CD4-positive, alpha-beta memory T cell (primary cell): Measurements from ENCODE around the gene CCDC78. TPM values are rescaled to one million over a fixed set of nuclear protein-coding genes. Genes with fewer than 3 reads are reported as not detected.
A peak's percentile ranks its signal among the peaks of the same experiment; 100 is the strongest.

Experiments
- CTCF ChIA-PET: fragments of 350-600 bp; sonication (Branson Sonifier 250); formaldehyde crosslinking; loops from one replicate; lab custom pipeline; 2021; ENCODE audit warnings: inconsistent platforms; ENCODE audit not compliant: partially characterized antibody; lab: Charles Lee
- POLR2A ChIA-PET: fragments of 350-600 bp; sonication (Branson Sonifier 250); formaldehyde crosslinking; loops from one replicate; lab custom pipeline; 2021; ENCODE audit not compliant: partially characterized antibody; lab: Charles Lee
- DNase-seq, 5 donors: peaks; one replicate each; pipeline versions ENCODE4 v3.0.0 to v3.0.0-alpha.2; 2020 to 2022; ENCODE audit warnings: mixed read lengths in 1 of 5
- H3K27ac ChIP-seq: one replicate; pipeline ENCODE4 v1.7.0; 2013; ENCODE audit warnings: low read depth, low read length
- H3K27me3 ChIP-seq: 2 replicates; pipeline ENCODE4 v1.7.0; 2013; ENCODE audit warnings: mild to moderate bottlenecking, low read length, moderate library complexity; ENCODE audit not compliant: insufficient read depth
- H3K36me3 ChIP-seq: 2 replicates; pipeline ENCODE4 v1.7.0; 2013; ENCODE audit warnings: mild to moderate bottlenecking, low read length, moderate library complexity; ENCODE audit not compliant: insufficient read depth
- H3K4me1 ChIP-seq: 2 replicates; pipeline ENCODE4 v1.7.0; 2013; ENCODE audit warnings: mild to moderate bottlenecking, low read length, moderate library complexity; ENCODE audit not compliant: insufficient read depth
- H3K4me3 ChIP-seq, 2 donors: one replicate each; pipeline ENCODE4 v1.7.0; 2013; ENCODE audit warnings: low read length in 2 of 2, mild to moderate bottlenecking in 1 of 2
- H3K9me3 ChIP-seq, 2 donors: one replicate each; pipeline ENCODE4 v1.7.0; 2013; ENCODE audit warnings: low read length in 2 of 2, control low read depth in 1 of 2; ENCODE audit not compliant: control insufficient read depth in 1 of 2
- H3K27ac Mint-ChIP-seq, 7 donors: one replicate each; pipeline ENCODE4 v1.8.0; 2020 to 2021; ENCODE audit warnings: mixed read lengths in 7 of 7, mild to moderate bottlenecking in 6 of 7, inconsistent platforms in 3 of 7, moderate library complexity in 3 of 7
- H3K27me3 Mint-ChIP-seq, 2 donors: one replicate each; pipeline ENCODE4 v1.8.0; 2020 to 2021; ENCODE audit warnings: mixed read lengths in 2 of 2
- H3K36me3 Mint-ChIP-seq, 2 donors: one replicate each; pipeline ENCODE4 v1.8.0; 2020 to 2021; ENCODE audit warnings: mixed read lengths in 2 of 2, inconsistent platforms in 1 of 2, mild to moderate bottlenecking in 1 of 2
- H3K4me1 Mint-ChIP-seq, 4 donors: one replicate each; pipeline ENCODE4 v1.8.0; 2020 to 2021; ENCODE audit warnings: mixed read lengths in 4 of 4, mild to moderate bottlenecking in 1 of 4
- H3K4me3 Mint-ChIP-seq, 8 donors: one replicate each; pipeline ENCODE4 v1.8.0; 2020 to 2021; ENCODE audit warnings: mixed read lengths in 8 of 8, mild to moderate bottlenecking in 7 of 8, moderate library complexity in 6 of 8, inconsistent platforms in 3 of 8
- H3K9me3 Mint-ChIP-seq, 8 donors: one replicate each; pipeline ENCODE4 v1.8.0; 2020 to 2021; ENCODE audit warnings: mixed read lengths in 8 of 8, mild to moderate bottlenecking in 5 of 8, inconsistent platforms in 3 of 8, moderate library complexity in 1 of 8
- intact Hi-C: fragments of 100-400 bp; cut with micrococcal nuclease; formaldehyde crosslinking; loops from one replicate; pipeline ENCODE4 v1.15.1; 2023
- polyA plus RNA-seq, 2 donors: library from polyadenylated mRNA; unstranded; fragments of 300-500 nt; fragmentation: Illumina TruSeq; gene quantifications; one replicate each; pipeline ENCODE4 v1.2.3, GENCODE V29; 2021
- total RNA-seq, 2 experiments: library from RNA; stranded (reverse); gene quantifications; one replicate each; pipeline ENCODE4 v1.2.3, GENCODE V29; 2021

The CCDC78 gene
- total and polyA plus RNA-seq, 4 experiments from 2014 or later = 4.5 to 5.1 TPM; not detected in 2

DNA sequence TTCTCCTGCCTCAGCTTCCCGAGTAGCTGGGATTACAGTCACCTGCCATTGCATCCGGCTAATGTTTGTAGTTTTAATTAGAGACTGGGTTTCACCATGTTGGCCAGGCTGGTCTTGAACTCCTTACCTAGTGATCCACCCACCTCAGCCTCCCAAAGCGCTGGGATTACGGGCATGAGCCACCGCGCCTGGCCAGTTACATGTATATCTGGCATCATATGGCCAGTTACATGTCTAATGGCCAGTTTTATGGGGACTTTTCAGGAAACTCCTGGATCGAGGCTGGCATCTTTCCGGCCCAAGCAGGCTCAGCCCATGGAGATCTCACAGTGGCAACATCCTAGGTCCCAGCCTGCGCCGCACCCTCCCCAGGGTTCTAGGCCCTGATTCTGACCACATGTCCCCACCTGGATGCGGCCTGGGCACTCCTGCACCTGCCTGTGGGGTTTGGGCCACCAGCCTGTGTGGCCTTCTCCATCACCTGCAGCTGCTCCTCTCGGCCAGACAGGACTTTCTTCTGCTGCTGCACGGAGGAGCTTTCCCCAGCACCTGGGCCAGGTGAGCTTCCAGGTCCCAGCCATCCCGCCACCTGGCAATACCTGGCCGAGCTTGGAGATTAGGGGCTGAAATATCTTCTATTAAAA, 15.9 kb upstream of the CCDC78 start:
- no peaks in the 10 kb centered on the region for H3K27me3 Mint-ChIP-seq
- peaks cover 3 to 7% of the 10 kb centered on the region in 2 donors for H3K36me3 Mint-ChIP-seq
- Histone ChIP-seq H3K36me3 (peaks cover 3% of the 10 kb centered on the region), H3K27ac (no peak overlapping the region), H3K4me3 (no peak overlapping the region), H3K4me1 (peaks cover 10% of the 10 kb centered on the region), H3K27me3 (no peaks in the 10 kb centered on the region), H3K9me3 (no peaks in the 10 kb centered on the region)
- intact Hi-C loops = loop anchor here (1.0 to 2.0 kb wide), 3 partner anchors 15 to 47 kb away; partner anchors contain the start of genes CCDC78, CHTF18, HAGHL and RPUSD1
- H3K4me3 Mint-ChIP-seq = peak overlapping the region in 7 of 8 donors; percentile 43 to 80 (median 64)
- H3K27ac Mint-ChIP-seq = peak overlapping the region in 2 of 7 donors; percentile 60 to 80
- ChIA-PET POLR2A (interaction anchor here (1.0 to 2.2 kb wide), 5 partner anchors 14 to 46 kb away, joined by 3 to 13 read pairs (median 8); partner anchors contain the start of genes CHTF18, METRN and RPUSD1), CTCF (interaction anchor here (1.0 to 4.3 kb wide), 3 partner anchors 21 to 30 kb away, joined by 4 to 27 read pairs (median 19); partner anchors contain the start of gene ANTKMT)
- no peaks in the 10 kb centered on the region for H3K9me3 Mint-ChIP-seq
- no peak for DNase-seq
- H3K4me1 Mint-ChIP-seq = peaks cover 0 to 11% (median 1%) of the 10 kb centered on the region in 4 donors

DNA sequence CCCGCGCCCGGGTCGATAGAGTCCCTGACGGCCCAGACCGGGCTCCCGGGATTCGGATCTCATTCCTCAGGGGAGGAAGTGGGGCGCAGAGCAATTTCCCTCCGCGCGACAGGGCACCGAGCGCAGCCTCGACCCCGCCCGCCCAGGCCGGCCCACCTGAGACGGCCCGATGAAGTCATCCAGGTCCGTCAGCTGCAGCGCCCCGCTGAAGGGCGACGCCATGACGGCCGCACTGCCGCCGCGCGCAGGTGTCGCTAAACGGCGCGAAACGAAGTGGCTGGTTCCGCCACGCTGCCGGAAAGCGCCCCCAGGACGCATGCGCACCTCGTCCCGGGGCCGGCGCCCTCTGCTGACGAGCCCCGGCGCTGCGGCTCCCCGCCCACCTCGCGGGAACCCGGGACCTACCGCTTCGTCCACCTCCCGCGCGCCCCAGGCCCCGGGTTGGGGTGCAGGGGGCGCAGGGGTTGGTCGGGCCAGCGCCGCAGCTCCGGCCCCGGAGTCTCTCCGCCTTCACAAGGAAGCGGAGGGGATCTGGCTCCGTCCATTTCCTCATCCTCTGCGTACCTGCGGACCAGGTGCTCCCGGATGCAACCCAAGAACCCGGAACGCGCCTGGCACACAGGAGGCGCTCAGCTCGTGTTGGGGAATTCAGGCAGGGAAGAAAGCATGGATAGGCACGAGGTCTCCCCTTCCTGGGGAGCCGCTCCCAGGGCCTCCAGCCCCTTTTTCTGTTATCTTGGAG, 14.7 kb upstream of the CCDC78 start, which contains the start of gene CIAO3:
Gene CIAO3, minus strand, starts transcription at position 234 of the 742 bp plus-strand sequence. Its CDS starts 12 bp downstream, at position 222.
- POLR2A ChIA-PET = interaction anchor here (0.7 to 2.2 kb wide), 11 partner anchors 10 to 241 kb away, joined by 3 to 21 read pairs (median 7); partner anchors contain the start of genes ANTKMT, CCDC78, CHTF18 and METRN

DNA sequence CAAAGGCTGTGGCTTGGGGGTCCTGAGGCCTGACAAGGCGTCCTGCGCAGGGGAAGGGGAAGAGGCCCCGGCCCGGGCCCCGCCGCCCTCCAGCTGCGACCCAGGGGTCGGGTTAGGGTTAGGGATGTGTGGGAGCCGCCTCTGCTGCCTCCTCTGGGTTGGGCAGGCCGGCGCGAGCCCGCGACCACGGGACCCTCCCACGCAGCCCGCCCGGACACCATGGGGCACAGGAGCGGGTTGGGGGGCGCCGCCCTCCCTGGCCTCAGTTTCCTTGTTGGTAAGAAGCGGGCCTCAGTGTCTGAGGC, 14.2 kb upstream of the CCDC78 start:
- ChIA-PET CTCF (interaction anchor here (1.0 to 4.3 kb wide), 5 partner anchors 19 to 30 kb away, joined by 3 to 27 read pairs (median 7); partner anchors contain the start of genes ANTKMT and METRN), POLR2A (interaction anchor here (0.6 to 2.2 kb wide), 8 partner anchors 10 to 45 kb away, joined by 3 to 21 read pairs (median 8); partner anchors contain the start of genes ANTKMT, CCDC78, HAGHL and METRN)
- intact Hi-C loops = loop anchor here (2.0 kb wide), 2 partner anchors 14 to 48 kb away; partner anchors contain the start of genes CCDC78, CHTF18, HAGHL and RPUSD1

More for the DNA sequence above, 14.7 kb upstream of the CCDC78 start, which contains the start of gene CIAO3:
- Mint-ChIP-seq H3K4me1 (peaks cover 0 to 11% (median 1%) of the 10 kb centered on the region in 4 donors), H3K36me3 (peaks cover 3 to 8% of the 10 kb centered on the region in 2 donors), H3K4me3 (peak within 1 kb of the TSS; percentile 72 to 88 (median 78)), H3K9me3 (no peaks in the 10 kb centered on the region), H3K27me3 (no peaks in the 10 kb centered on the region), H3K27ac (peak within 1 kb of the TSS in 6 of 7 donors; percentile 56 to 80 (median 62))
- Histone ChIP-seq H3K4me3 (peak within 1 kb of the TSS; percentile 28 to 73), H3K27me3 (no peaks in the 10 kb centered on the region), H3K27ac (peak within 1 kb of the TSS; percentile 85), H3K9me3 (no peaks in the 10 kb centered on the region), H3K4me1 (peaks cover 10% of the 10 kb centered on the region), H3K36me3 (peaks cover 13% of the 10 kb centered on the region)
- CTCF ChIA-PET = interaction anchor here (1.0 to 4.3 kb wide), 6 partner anchors 20 to 30 kb away, joined by 3 to 27 read pairs (median 7); partner anchors contain the start of genes ANTKMT and METRN
- intact Hi-C loops = loop anchor here (1.0 to 2.0 kb wide), 3 partner anchors 14 to 48 kb away; partner anchors contain the start of genes CCDC78, CHTF18, HAGHL and RPUSD1
- peak; percentile 90 to 95 (median 91) for DNase-seq

GRCh38 chr16:739560-740458, 13.6 kb upstream of the CCDC78 start:
- H3K36me3 ChIP-seq = peaks cover 24% of the 10 kb centered on the region
- no peaks in the 10 kb centered on the region for H3K27me3 ChIP-seq
- no peaks in the 10 kb centered on the region for H3K9me3 ChIP-seq
- Mint-ChIP-seq H3K36me3 (peaks cover 3 to 14% of the 10 kb centered on the region in 2 donors), H3K9me3 (no peaks in the 10 kb centered on the region), H3K27ac (peak overlapping the region in 4 of 7 donors; percentile 7 to 60 (median 26)), H3K4me1 (peaks cover 0 to 15% (median 1%) of the 10 kb centered on the region in 4 donors), H3K4me3 (peak overlapping the region; percentile 53 to 88 (median 66)), H3K27me3 (no peaks in the 10 kb centered on the region)
- peak overlapping the region in 1 of 2 donors; percentile 73 for H3K4me3 ChIP-seq
- intact Hi-C loops = loop anchor here (2.0 kb wide), 2 partner anchors 13 to 49 kb away; partner anchors contain the start of genes CCDC78, CHTF18, HAGHL and RPUSD1
- ChIA-PET POLR2A (interaction anchor here (0.6 to 2.2 kb wide), 7 partner anchors 12 to 46 kb away, joined by 3 to 21 read pairs (median 9); partner anchors contain the start of genes ANTKMT, CCDC78, HAGHL and METRN), CTCF (interaction anchor here (1.0 to 4.3 kb wide), 6 partner anchors 19 to 29 kb away, joined by 3 to 27 read pairs (median 7); partner anchors contain the start of genes ANTKMT and METRN)
- peaks cover 10% of the 10 kb centered on the region for H3K4me1 ChIP-seq
- H3K27ac ChIP-seq = peak overlapping the region; percentile 85
- DNase-seq = no peak

More for the DNA sequence above, 14.2 kb upstream of the CCDC78 start:
- peaks cover 10% of the 10 kb centered on the region for H3K4me1 ChIP-seq
- Mint-ChIP-seq H3K9me3 (no peaks in the 10 kb centered on the region), H3K4me3 (peak overlapping the region; percentile 69 to 88 (median 76)), H3K36me3 (peaks cover 3 to 10% of the 10 kb centered on the region in 2 donors), H3K27me3 (no peaks in the 10 kb centered on the region), H3K27ac (peak overlapping the region in 4 of 7 donors; percentile 47 to 68 (median 58)), H3K4me1 (peaks cover 0 to 12% (median 1%) of the 10 kb centered on the region in 4 donors)
- H3K27ac ChIP-seq = peak overlapping the region; percentile 85
- H3K9me3 ChIP-seq = no peaks in the 10 kb centered on the region
- DNase-seq = no peak
- H3K4me3 ChIP-seq = peak overlapping the region in 1 of 2 donors; percentile 73
- no peaks in the 10 kb centered on the region for H3K27me3 ChIP-seq
- H3K36me3 ChIP-seq = peaks cover 19% of the 10 kb centered on the region

GRCh38 chr16:736936-737481, 10.8 kb upstream of the CCDC78 start:
- intact Hi-C loops = no loop called here
- peaks cover 38% of the 10 kb centered on the region for H3K36me3 ChIP-seq

More at GRCh38 chr16:736936-737481, 10.8 kb upstream of the CCDC78 start:
- Mint-ChIP-seq H3K4me3 (no peak overlapping the region), H3K36me3 (peaks cover 3 to 20% of the 10 kb centered on the region in 2 donors), H3K9me3 (no peaks in the 10 kb centered on the region), H3K27me3 (no peaks in the 10 kb centered on the region), H3K4me1 (peaks cover 0 to 15% (median 1%) of the 10 kb centered on the region in 4 donors), H3K27ac (no peak overlapping the region)
- H3K4me3 ChIP-seq = no peak overlapping the region
- no peaks in the 10 kb centered on the region for H3K27me3 ChIP-seq
- no peak overlapping the region for H3K27ac ChIP-seq
- CTCF ChIA-PET = interaction anchor here (0.6 to 2.1 kb wide), 6 partner anchors 17 to 27 kb away, joined by 3 to 14 read pairs (median 3); partner anchors contain the start of gene METRN
- POLR2A ChIA-PET = interaction anchor here (0.8 to 3.5 kb wide), 4 partner anchors 9 to 50 kb away, joined by 3 to 15 read pairs (median 5); partner anchors contain the start of genes CCDC78, HAGHL and METRN
- DNase-seq = no peak
- no peaks in the 10 kb centered on the region for H3K9me3 ChIP-seq
- H3K4me1 ChIP-seq = peaks cover 10% of the 10 kb centered on the region
